HepG2 (cell line): ENCODE measurements around the gene KIAA0232. TPM values are rescaled to one million over a fixed set of nuclear protein-coding genes. Genes with fewer than 3 reads are reported as not detected.

Experiments used
- CBX5 ChIP-seq: sonication (generic); formaldehyde crosslinking; IDR thresholded peaks from 2 replicates; pipeline ENCODE4 v1.4.0; 2020; ENCODE audit warnings: missing genetic modification reagents, borderline replicate concordance
- JARID2 ChIP-seq: sonication (generic); formaldehyde crosslinking; IDR thresholded peaks from 2 replicates; pipeline ENCODE4 v1.8.1; 2023; ENCODE audit warnings: missing genetic modification reagents, inconsistent platforms; ENCODE audit not compliant: insufficient replicate concordance
- MAZ ChIP-seq, 2 experiments: sonication (generic) in 1 of 2; formaldehyde crosslinking in 1 of 2; IDR thresholded peaks; 2 replicates each; pipeline versions ENCODE4 v1.5.0 to v1.6.1; 2012 to 2020; ENCODE audit warnings: low read depth in 2 of 2, mild to moderate bottlenecking in 2 of 2, borderline replicate concordance in 1 of 2, improper control_type of control experiment in 1 of 2, low read length in 1 of 2, missing genetic modification reagents in 1 of 2, moderate library complexity in 1 of 2
- NBN ChIP-seq: fragments of 450-650 bp; conservative IDR thresholded peaks from 2 replicates; pipeline ENCODE4 v1.6.1; 2017
- POGZ ChIP-seq: sonication (generic); formaldehyde crosslinking; IDR thresholded peaks from 2 replicates; pipeline ENCODE4 v1.4.0; 2020; ENCODE audit warnings: mild to moderate bottlenecking, missing genetic modification reagents
- RFX5 ChIP-seq: IDR thresholded peaks from 2 replicates; pipeline ENCODE4 v1.6.1; 2011; ENCODE audit warnings: low read depth, low read length, improper control_type of control experiment
- SMARCC2 ChIP-seq: fragments of 450-650 bp; IDR thresholded peaks from 2 replicates; pipeline ENCODE4 v1.6.1; 2017; ENCODE audit warnings: antibody characterized with exemption, mild to moderate bottlenecking
- SOX6 ChIP-seq, 2 experiments: fragments of 450-650 bp in 1 of 2; sonication (generic) in 1 of 2; formaldehyde crosslinking in 1 of 2; IDR thresholded peaks; 2 replicates each; pipeline versions ENCODE4 v1.4.0 to v1.6.1; 2017 to 2020; ENCODE audit warnings: antibody characterized with exemption in 1 of 2, mild to moderate bottlenecking in 1 of 2, missing genetic modification reagents in 1 of 2
- TGIF2 ChIP-seq: IDR thresholded peaks from 2 replicates; pipeline ENCODE4 v1.6.1; 2016; ENCODE audit warnings: control low read depth, missing compliant biosample characterization
- ZNF234 ChIP-seq: sonication (generic); formaldehyde crosslinking; conservative IDR thresholded peaks from 2 replicates; pipeline ENCODE4 v1.5.1; 2020; ENCODE audit warnings: mild to moderate bottlenecking, missing genetic modification reagents
- ZNF263 ChIP-seq: sonication (generic); formaldehyde crosslinking; IDR thresholded peaks from 2 replicates; pipeline ENCODE4 v1.4.0; 2020; ENCODE audit warnings: missing genetic modification reagents
- ZNF326 ChIP-seq: sonication (generic); formaldehyde crosslinking; IDR thresholded peaks from 2 replicates; pipeline ENCODE4 v1.4.0; 2020; ENCODE audit warnings: missing genetic modification reagents, borderline replicate concordance
- ZNF614 ChIP-seq: IDR thresholded peaks from 2 replicates; pipeline ENCODE4 v1.6.1; 2018; ENCODE audit warnings: missing biosample characterization, missing genetic modification reagents, inconsistent platforms, borderline replicate concordance
- ZSCAN22 ChIP-seq: sonication (generic); formaldehyde crosslinking; IDR thresholded peaks from 2 replicates; pipeline ENCODE4 v1.4.0; 2020; ENCODE audit warnings: mild to moderate bottlenecking, missing genetic modification reagents
- polyA plus RNA-seq, 8 experiments: library from polyadenylated mRNA; depleted of rRNA in 3 of 8; stranded (reverse) in 7 of 8; unstranded in 1 of 8; fragments of >200 nt; fragmentation: Illumina TruSeq in 4 of 8; extraction: Trizol in 4 of 8; gene quantifications; 2 replicates each; pipeline versions ENCODE4 v1.2.1 to v1.2.3, GENCODE V29; 2011 to 2016; ENCODE audit warnings: low read depth in 4 of 8, missing spikeins in 1 of 8, mixed read lengths in 1 of 8; ENCODE audit not compliant: insufficient read depth in 1 of 8
- total RNA-seq, 5 experiments: library from RNA; depleted of rRNA; stranded (reverse); fragments of >200 nt; fragmentation: Illumina TruSeq; extraction: Trizol; gene quantifications; 2 replicates each; pipeline ENCODE4 v1.2.3, GENCODE V29; 2016; ENCODE audit warnings: low read depth in 1 of 5
- TF ChIP-seq, protein P1 (sequence below): sonication (generic); formaldehyde crosslinking; IDR thresholded peaks from 2 replicates; pipeline ENCODE4 v1.9.0; 2021; ENCODE audit warnings: missing genetic modification reagents, mild to moderate bottlenecking, borderline replicate concordance
- TF ChIP-seq, protein P2 (sequence below): fragments of 450-650 bp; IDR thresholded peaks from 2 replicates; pipeline ENCODE4 v1.6.1; 2017; ENCODE audit warnings: mild to moderate bottlenecking
- TF ChIP-seq, protein P3 (sequence below): sonication (generic); formaldehyde crosslinking; IDR thresholded peaks from 2 replicates; pipeline ENCODE4 v1.5.1; 2020; ENCODE audit warnings: mild to moderate bottlenecking, missing genetic modification reagents, moderate library complexity
- TF ChIP-seq, protein P4 (sequence below): sonication (generic); formaldehyde crosslinking; IDR thresholded peaks from 2 replicates; pipeline ENCODE4 v1.4.0; 2020; ENCODE audit warnings: missing genetic modification reagents

Gene KIAA0232
- total and polyA plus RNA-seq, 2 of the 13 experiments (the other 11 are each of a cell fraction or from before 2014, with no cell fraction given): 7.8 to 17.1 TPM

DNA sequence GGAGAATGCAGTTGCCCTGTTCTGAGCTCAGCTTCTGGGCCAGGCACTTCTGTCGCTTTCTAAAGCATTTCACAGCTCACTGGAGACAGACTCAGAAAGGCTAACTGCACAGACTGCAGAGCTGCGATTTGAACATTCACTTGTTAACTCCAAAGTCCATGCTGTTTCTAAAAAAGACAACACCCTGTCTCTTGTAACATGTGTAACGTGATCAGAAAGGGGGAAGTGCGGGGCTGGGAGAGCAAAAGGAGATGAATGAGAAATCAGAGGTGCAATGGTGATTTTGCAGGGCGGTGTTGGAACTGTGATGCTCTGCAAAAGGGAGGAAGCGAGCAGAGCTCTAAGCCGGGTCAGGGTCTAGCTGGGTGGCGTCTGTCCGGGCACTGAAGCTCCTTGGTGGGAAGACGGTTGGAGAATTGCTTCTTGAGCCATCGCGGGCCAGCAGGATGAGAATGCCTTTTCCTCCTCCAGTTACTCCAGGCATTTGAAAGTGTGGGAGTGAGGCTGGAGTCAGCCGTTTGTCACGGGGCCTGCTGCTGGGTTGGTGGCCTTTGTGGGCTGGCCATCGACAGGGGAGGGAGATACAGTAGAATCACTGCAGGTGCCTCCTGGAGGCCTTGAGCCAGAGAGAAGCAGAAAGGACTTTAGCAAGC, 147.4 kb downstream of the KIAA0232 start (continued):
- TF ChIP-seq, protein P1, sequence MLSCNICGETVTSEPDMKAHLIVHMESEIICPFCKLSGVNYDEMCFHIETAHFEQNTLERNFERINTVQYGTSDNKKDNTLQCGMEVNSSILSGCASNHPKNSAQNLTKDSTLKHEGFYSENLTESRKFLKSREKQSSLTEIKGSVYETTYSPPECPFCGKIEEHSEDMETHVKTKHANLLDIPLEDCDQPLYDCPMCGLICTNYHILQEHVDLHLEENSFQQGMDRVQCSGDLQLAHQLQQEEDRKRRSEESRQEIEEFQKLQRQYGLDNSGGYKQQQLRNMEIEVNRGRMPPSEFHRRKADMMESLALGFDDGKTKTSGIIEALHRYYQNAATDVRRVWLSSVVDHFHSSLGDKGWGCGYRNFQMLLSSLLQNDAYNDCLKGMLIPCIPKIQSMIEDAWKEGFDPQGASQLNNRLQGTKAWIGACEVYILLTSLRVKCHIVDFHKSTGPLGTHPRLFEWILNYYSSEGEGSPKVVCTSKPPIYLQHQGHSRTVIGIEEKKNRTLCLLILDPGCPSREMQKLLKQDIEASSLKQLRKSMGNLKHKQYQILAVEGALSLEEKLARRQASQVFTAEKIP (CRISPR knock-in tag): no peak
- TF ChIP-seq POGZ (CRISPR knock-in tag) (no peak), JARID2 (CRISPR knock-in tag) (no peak), MAZ (IDR thresholded peaks at IDR 0.05; ENCODE audit: borderline replicate concordance, low read depth, low read length) (no peak), MAZ (CRISPR knock-in tag; IDR thresholded peaks at IDR 0.05; ENCODE audit: low read depth) (no peak), SMARCC2 (no peak), SOX6 (IDR thresholded peaks at IDR 0.05) (no peak), SOX6 (CRISPR knock-in tag; IDR thresholded peaks at IDR 0.05) (peak; percentile 73), NBN (no peak), ZSCAN22 (CRISPR knock-in tag) (no peak), ZNF614 (CRISPR knock-in tag) (no peak), CBX5 (CRISPR knock-in tag) (no peak), TGIF2 (0 out of 2 replicates have a peak, but pooled peaks have one; percentile 18), ZNF263 (CRISPR knock-in tag) (no peak), RFX5 (no peak), ZNF326 (no peak), ZNF234 (no peak)
- TF ChIP-seq, protein P2, sequence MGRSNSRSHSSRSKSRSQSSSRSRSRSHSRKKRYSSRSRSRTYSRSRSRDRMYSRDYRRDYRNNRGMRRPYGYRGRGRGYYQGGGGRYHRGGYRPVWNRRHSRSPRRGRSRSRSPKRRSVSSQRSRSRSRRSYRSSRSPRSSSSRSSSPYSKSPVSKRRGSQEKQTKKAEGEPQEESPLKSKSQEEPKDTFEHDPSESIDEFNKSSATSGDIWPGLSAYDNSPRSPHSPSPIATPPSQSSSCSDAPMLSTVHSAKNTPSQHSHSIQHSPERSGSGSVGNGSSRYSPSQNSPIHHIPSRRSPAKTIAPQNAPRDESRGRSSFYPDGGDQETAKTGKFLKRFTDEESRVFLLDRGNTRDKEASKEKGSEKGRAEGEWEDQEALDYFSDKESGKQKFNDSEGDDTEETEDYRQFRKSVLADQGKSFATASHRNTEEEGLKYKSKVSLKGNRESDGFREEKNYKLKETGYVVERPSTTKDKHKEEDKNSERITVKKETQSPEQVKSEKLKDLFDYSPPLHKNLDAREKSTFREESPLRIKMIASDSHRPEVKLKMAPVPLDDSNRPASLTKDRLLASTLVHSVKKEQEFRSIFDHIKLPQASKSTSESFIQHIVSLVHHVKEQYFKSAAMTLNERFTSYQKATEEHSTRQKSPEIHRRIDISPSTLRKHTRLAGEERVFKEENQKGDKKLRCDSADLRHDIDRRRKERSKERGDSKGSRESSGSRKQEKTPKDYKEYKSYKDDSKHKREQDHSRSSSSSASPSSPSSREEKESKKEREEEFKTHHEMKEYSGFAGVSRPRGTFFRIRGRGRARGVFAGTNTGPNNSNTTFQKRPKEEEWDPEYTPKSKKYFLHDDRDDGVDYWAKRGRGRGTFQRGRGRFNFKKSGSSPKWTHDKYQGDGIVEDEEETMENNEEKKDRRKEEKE: no peak
- TF ChIP-seq, protein P3, sequence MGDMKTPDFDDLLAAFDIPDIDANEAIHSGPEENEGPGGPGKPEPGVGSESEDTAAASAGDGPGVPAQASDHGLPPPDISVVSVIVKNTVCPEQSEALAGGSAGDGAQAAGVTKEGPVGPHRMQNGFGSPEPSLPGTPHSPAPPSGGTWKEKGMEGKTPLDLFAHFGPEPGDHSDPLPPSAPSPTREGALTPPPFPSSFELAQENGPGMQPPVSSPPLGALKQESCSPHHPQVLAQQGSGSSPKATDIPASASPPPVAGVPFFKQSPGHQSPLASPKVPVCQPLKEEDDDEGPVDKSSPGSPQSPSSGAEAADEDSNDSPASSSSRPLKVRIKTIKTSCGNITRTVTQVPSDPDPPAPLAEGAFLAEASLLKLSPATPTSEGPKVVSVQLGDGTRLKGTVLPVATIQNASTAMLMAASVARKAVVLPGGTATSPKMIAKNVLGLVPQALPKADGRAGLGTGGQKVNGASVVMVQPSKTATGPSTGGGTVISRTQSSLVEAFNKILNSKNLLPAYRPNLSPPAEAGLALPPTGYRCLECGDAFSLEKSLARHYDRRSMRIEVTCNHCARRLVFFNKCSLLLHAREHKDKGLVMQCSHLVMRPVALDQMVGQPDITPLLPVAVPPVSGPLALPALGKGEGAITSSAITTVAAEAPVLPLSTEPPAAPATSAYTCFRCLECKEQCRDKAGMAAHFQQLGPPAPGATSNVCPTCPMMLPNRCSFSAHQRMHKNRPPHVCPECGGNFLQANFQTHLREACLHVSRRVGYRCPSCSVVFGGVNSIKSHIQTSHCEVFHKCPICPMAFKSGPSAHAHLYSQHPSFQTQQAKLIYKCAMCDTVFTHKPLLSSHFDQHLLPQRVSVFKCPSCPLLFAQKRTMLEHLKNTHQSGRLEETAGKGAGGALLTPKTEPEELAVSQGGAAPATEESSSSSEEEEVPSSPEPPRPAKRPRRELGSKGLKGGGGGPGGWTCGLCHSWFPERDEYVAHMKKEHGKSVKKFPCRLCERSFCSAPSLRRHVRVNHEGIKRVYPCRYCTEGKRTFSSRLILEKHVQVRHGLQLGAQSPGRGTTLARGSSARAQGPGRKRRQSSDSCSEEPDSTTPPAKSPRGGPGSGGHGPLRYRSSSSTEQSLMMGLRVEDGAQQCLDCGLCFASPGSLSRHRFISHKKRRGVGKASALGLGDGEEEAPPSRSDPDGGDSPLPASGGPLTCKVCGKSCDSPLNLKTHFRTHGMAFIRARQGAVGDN (CRISPR knock-in tag): peak; percentile 66
- TF ChIP-seq, protein P4, sequence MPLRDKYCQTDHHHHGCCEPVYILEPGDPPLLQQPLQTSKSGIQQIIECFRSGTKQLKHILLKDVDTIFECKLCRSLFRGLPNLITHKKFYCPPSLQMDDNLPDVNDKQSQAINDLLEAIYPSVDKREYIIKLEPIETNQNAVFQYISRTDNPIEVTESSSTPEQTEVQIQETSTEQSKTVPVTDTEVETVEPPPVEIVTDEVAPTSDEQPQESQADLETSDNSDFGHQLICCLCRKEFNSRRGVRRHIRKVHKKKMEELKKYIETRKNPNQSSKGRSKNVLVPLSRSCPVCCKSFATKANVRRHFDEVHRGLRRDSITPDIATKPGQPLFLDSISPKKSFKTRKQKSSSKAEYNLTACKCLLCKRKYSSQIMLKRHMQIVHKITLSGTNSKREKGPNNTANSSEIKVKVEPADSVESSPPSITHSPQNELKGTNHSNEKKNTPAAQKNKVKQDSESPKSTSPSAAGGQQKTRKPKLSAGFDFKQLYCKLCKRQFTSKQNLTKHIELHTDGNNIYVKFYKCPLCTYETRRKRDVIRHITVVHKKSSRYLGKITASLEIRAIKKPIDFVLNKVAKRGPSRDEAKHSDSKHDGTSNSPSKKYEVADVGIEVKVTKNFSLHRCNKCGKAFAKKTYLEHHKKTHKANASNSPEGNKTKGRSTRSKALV (CRISPR knock-in tag): no peak
